ENCODE results near the gene ASS1. TPM values are rescaled to one million over a fixed set of nuclear protein-coding genes. Genes with fewer than 3 reads are reported as not detected.

ASS1 gene
- total RNA-seq, 1 donor, result 195 TPM

DNA sequence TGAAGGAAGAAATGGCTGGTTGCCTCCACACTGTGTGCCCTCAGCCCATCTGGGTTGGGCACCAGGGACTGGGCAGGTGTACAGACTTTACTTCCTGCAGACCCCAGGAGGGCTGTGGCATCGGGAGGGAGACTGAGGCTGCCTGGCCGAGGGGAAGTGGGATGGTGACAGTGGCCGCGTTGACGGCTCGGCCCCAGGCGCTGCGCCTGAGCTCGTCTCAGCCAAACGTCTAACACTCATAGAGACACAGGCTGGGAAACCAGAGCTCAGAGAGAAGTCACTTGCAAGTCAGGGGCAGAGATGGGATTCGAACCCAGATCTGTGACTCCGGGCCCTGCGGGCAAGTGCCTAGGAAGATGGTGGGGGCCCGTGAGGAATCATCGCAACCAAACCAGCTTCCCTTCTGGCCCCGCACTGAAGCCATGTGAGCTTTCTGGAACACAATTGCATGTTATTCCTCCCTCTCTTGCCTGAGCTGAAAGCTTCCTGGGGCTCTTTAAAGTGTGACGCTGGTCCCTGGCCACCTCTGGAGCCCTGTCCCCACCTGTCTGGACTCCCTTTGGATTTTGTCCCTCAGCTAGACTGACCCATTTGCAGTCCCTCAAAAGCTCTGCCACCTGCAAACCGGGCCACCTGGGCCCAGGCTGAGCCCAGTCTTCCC, 81.6 kb downstream of the ASS1 start:
- no peak for DNase-seq (ENCODE audit: insufficient read length, low spot score, missing footprints)
- H3K27ac ChIP-seq (ENCODE audit: low read depth, low read length), result no peak overlapping the region
- TF ChIP-seq, protein P1, sequence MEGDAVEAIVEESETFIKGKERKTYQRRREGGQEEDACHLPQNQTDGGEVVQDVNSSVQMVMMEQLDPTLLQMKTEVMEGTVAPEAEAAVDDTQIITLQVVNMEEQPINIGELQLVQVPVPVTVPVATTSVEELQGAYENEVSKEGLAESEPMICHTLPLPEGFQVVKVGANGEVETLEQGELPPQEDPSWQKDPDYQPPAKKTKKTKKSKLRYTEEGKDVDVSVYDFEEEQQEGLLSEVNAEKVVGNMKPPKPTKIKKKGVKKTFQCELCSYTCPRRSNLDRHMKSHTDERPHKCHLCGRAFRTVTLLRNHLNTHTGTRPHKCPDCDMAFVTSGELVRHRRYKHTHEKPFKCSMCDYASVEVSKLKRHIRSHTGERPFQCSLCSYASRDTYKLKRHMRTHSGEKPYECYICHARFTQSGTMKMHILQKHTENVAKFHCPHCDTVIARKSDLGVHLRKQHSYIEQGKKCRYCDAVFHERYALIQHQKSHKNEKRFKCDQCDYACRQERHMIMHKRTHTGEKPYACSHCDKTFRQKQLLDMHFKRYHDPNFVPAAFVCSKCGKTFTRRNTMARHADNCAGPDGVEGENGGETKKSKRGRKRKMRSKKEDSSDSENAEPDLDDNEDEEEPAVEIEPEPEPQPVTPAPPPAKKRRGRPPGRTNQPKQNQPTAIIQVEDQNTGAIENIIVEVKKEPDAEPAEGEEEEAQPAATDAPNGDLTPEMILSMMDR (IDR thresholded peaks at IDR 0.05; ENCODE audit: extremely low read depth, low read depth, low read length), result no peak
- no peaks in the 10 kb centered on the region for H3K79me2 ChIP-seq (ENCODE audit: insufficient read depth, low read length)
- H3K36me3 ChIP-seq (ENCODE audit: insufficient read depth, low read length), result no peaks in the 10 kb centered on the region
- no peak overlapping the region for H3K4me3 ChIP-seq (ENCODE audit: insufficient read depth, low read length)
- H3K4me2 ChIP-seq (ENCODE audit: insufficient read depth, low read length), result no peak overlapping the region
- no peaks in the 10 kb centered on the region for H4K20me1 ChIP-seq (ENCODE audit: insufficient read depth, low read length)
- H3K27me3 ChIP-seq (ENCODE audit: insufficient read depth, low read length), result peaks cover 29% of the 10 kb centered on the region
- H3K4me1 ChIP-seq (ENCODE audit: insufficient read depth, low read length), result no peaks in the 10 kb centered on the region
- H2AFZ ChIP-seq (ENCODE audit: low read length), result no peak overlapping the region
- H3K9me3 ChIP-seq (ENCODE audit: low read depth, low read length), result no peaks in the 10 kb centered on the region

DNA sequence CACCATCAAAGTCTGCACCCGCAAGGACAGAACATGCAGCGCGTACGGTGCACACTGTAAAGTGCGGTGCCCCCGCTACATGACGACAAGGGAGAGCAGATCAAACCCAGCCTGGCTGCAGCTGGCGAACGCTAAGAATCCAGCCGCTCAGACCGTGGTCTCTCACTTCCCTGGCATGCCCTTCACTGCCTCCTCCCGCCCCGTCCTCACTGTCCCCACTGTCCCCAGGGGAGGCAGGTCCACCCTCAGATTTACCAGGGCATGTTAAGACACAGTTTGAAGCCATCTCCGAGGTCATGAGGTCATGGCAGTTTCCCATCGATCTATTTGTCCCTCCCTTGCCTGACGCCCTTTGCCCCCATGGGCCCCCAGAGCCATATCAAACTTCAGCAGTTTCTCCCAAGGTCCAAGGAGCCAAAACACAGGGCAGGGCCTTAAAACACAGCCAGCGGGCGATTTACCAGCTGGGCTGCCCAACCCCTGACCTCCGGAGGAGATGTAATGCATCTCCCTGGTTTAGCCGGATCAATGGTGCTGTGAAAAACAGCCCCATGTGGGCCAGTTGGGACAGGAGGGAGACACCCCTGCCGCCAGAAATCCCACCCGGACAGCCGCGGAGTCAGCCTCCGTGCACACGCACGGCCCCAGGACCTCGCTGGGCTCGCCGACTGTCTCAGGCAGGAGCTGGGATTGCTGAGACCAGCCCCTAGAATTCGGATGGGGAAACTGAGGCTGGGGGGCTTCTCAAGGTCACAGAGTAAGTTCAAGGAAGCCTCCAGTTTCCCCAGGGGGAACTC, 82.3 kb downstream of the ASS1 start:
- H2AFZ ChIP-seq (ENCODE audit: low read length), result no peak overlapping the region
- H3K79me2 ChIP-seq (ENCODE audit: insufficient read depth, low read length), result no peaks in the 10 kb centered on the region
- H3K36me3 ChIP-seq (ENCODE audit: insufficient read depth, low read length), result no peaks in the 10 kb centered on the region
- no peak overlapping the region for H3K4me2 ChIP-seq (ENCODE audit: insufficient read depth, low read length)
- H3K4me1 ChIP-seq (ENCODE audit: insufficient read depth, low read length), result no peaks in the 10 kb centered on the region
- no peaks in the 10 kb centered on the region for H3K9me3 ChIP-seq (ENCODE audit: low read depth, low read length)
- no peaks in the 10 kb centered on the region for H4K20me1 ChIP-seq (ENCODE audit: insufficient read depth, low read length)
- peaks cover 29% of the 10 kb centered on the region for H3K27me3 ChIP-seq (ENCODE audit: insufficient read depth, low read length)
- no peak overlapping the region for H3K4me3 ChIP-seq (ENCODE audit: insufficient read depth, low read length)
- no peak for DNase-seq (ENCODE audit: insufficient read length, low spot score, missing footprints)
- TF ChIP-seq, protein P1 (IDR thresholded peaks at IDR 0.05; ENCODE audit: extremely low read depth, low read depth, low read length), result no peak
- no peak overlapping the region for H3K27ac ChIP-seq (ENCODE audit: low read depth, low read length)

DNA sequence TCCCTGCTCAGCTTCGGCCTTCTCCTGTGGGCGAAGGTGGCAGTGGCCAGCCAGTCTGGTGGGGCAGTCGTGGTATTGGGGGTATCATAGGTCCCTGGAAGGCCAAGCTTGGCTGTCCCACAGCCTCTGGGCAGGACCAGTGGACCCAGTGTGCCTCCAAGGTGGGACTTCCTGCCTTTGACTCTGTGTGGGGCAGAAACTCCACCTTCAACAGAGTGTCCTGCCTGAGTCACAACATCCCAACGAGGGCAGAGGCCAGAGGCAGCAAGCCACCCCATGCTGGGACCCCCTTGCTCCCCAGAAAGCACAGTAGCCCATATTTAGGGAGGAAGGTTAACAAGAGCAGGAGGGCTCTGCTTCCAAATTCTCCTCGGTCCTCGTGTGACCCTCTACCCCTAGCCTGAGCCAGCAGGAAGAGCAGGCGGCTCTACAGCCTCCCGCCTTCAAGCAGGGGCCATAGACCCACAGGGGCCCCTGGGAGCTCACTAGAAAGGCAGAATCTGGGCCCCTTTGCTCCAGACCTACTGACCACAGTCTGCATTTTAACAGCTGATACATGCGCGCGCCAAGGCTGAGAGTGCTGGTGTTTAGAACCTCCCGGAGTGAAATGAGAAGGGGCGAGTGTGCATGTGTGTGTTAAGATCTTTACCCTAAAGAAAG, 83.0 kb downstream of the ASS1 start:
- no peak overlapping the region for H3K27ac ChIP-seq (ENCODE audit: low read depth, low read length)
- H2AFZ ChIP-seq (ENCODE audit: low read length), result no peak overlapping the region
- no peak overlapping the region for H3K4me2 ChIP-seq (ENCODE audit: insufficient read depth, low read length)
- no peak for DNase-seq (ENCODE audit: insufficient read length, low spot score, missing footprints)
- H3K79me2 ChIP-seq (ENCODE audit: insufficient read depth, low read length), result no peaks in the 10 kb centered on the region
- TF ChIP-seq, protein P1 (IDR thresholded peaks at IDR 0.05; ENCODE audit: extremely low read depth, low read depth, low read length), result no peak
- no peaks in the 10 kb centered on the region for H3K9me3 ChIP-seq (ENCODE audit: low read depth, low read length)
- no peaks in the 10 kb centered on the region for H3K4me1 ChIP-seq (ENCODE audit: insufficient read depth, low read length)
- H4K20me1 ChIP-seq (ENCODE audit: insufficient read depth, low read length), result no peaks in the 10 kb centered on the region
- H3K36me3 ChIP-seq (ENCODE audit: insufficient read depth, low read length), result no peaks in the 10 kb centered on the region
- H3K27me3 ChIP-seq (ENCODE audit: insufficient read depth, low read length), result peaks cover 29% of the 10 kb centered on the region
- no peak overlapping the region for H3K4me3 ChIP-seq (ENCODE audit: insufficient read depth, low read length)

DNA sequence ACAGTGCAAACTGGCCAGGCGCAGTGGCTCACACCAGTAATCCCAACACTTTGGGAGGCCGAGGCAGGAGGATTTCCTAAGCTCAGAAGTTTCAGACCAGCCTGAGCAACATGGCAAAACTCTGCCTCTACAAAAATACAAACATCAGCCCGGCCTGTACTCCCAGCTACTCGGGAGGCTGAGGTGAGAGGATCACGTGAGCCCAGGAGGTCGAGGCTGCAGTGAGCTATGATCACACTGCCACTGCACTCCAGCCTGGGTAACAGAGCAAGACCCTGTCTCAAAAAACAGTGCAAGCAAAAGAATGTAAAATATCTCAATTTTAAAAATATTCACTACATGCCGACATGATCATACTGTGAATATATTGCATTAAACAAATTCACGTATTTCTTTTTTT, 83.9 kb downstream of the ASS1 start:
- no peak for DNase-seq (ENCODE audit: insufficient read length, low spot score, missing footprints)
- Histone ChIP-seq H3K36me3 (ENCODE audit: insufficient read depth, low read length) (no peaks in the 10 kb centered on the region), H3K27me3 (ENCODE audit: insufficient read depth, low read length) (peaks cover 29% of the 10 kb centered on the region), H2AFZ (ENCODE audit: low read length) (no peak overlapping the region), H4K20me1 (ENCODE audit: insufficient read depth, low read length) (no peaks in the 10 kb centered on the region), H3K4me3 (ENCODE audit: insufficient read depth, low read length) (no peak overlapping the region), H3K9me3 (ENCODE audit: low read depth, low read length) (no peaks in the 10 kb centered on the region), H3K4me2 (ENCODE audit: insufficient read depth, low read length) (no peak overlapping the region), H3K79me2 (ENCODE audit: insufficient read depth, low read length) (no peaks in the 10 kb centered on the region), H3K27ac (ENCODE audit: low read depth, low read length) (no peak overlapping the region), H3K4me1 (ENCODE audit: insufficient read depth, low read length) (no peaks in the 10 kb centered on the region)
- TF ChIP-seq, protein P1 (IDR thresholded peaks at IDR 0.05; ENCODE audit: extremely low read depth, low read depth, low read length), result no peak

Measured in osteoblast (primary cell).